Hepatocyte (in vitro differentiated cells): Measurements from ENCODE around the gene OAF. TPM values are rescaled to one million over a fixed set of nuclear protein-coding genes. Genes with fewer than 3 reads are reported as not detected.
A peak's percentile ranks its signal among the peaks of the same experiment; 100 is the strongest.

Experiments
- DNase-seq: peaks from one replicate; pipeline ENCODE4 v3.0.0-alpha.2; 2016; ENCODE audit warnings: low spot score
- H2AFZ ChIP-seq: fragments of 200-600 bp; sonication (generic); 2 replicates; pipeline ENCODE4 v1.6.0; 2016; ENCODE audit warnings: antibody characterized with exemption, mild to moderate bottlenecking
- H3K27ac ChIP-seq: fragments of 200-600 bp; sonication (generic); 2 replicates; pipeline ENCODE4 v1.5.1; 2016; ENCODE audit warnings: mild to moderate bottlenecking
- H3K27me3 ChIP-seq: fragments of 200-600 bp; sonication (generic); 2 replicates; pipeline ENCODE4 v1.6.1; 2016
- H3K36me3 ChIP-seq: fragments of 200-600 bp; sonication (generic); replicated peaks from 2 replicates; pipeline ENCODE4 v1.5.1; 2016; ENCODE audit warnings: low read depth; ENCODE audit not compliant: insufficient read depth
- H3K4me1 ChIP-seq: fragments of 200-600 bp; sonication (generic); 2 replicates; pipeline ENCODE4 v1.5.1; 2016; ENCODE audit warnings: mild to moderate bottlenecking, moderate library complexity; ENCODE audit not compliant: insufficient read depth
- H3K4me2 ChIP-seq: fragments of 200-600 bp; sonication (generic); 2 replicates; pipeline ENCODE4 v1.6.0; 2016
- H3K4me3 ChIP-seq: fragments of 200-600 bp; sonication (generic); 2 replicates; pipeline ENCODE4 v1.5.1; 2016; ENCODE audit warnings: mild to moderate bottlenecking
- H3K79me2 ChIP-seq: fragments of 200-600 bp; sonication (generic); 2 replicates; pipeline ENCODE4 v1.6.0; 2017; ENCODE audit warnings: mild to moderate bottlenecking
- H3K9me2 ChIP-seq: fragments of 200-600 bp; sonication (generic); replicated peaks from 2 replicates; pipeline ENCODE4 v1.6.0; 2017; ENCODE audit warnings: mild to moderate bottlenecking; ENCODE audit not compliant: insufficient read depth
- H3K9me3 ChIP-seq: fragments of 200-600 bp; sonication (generic); 2 replicates; pipeline ENCODE4 v1.5.1; 2016; ENCODE audit warnings: low read depth, mild to moderate bottlenecking
- H4K20me1 ChIP-seq: fragments of 200-600 bp; sonication (generic); 2 replicates; pipeline ENCODE4 v1.6.0; 2016; ENCODE audit warnings: mild to moderate bottlenecking; ENCODE audit not compliant: insufficient read depth, poor library complexity, severe bottlenecking
- EZH2 ChIP-seq: fragments of 200-600 bp; sonication (generic); IDR thresholded peaks from 2 replicates; pipeline ENCODE4 v1.6.1; 2016; ENCODE audit warnings: antibody characterized with exemption, mild to moderate bottlenecking, borderline replicate concordance
- EZH2phosphoT487 ChIP-seq: fragments of 200-600 bp; sonication (generic); IDR thresholded peaks from one replicate; pipeline ENCODE4 v1.6.1; 2018; ENCODE audit warnings: antibody characterized with exemption, mild to moderate bottlenecking, low read depth, moderate library complexity; ENCODE audit not compliant: unreplicated experiment, severe bottlenecking
- WGBS: methylation state at CpG from one replicate; pipeline ENCODE4 v1.1.6; 2016; ENCODE audit warnings: low lambda C conversion rate; ENCODE audit errors: missing lambda C conversion rate; 5-methylcytosine and 5-hydroxymethylcytosine counted together
- polyA plus RNA-seq: library from polyadenylated mRNA; unstranded; fragments of >200 nt; fragmentation: Nextera tagmentation; extraction: Ambion mirVana; gene quantifications from 2 replicates; pipeline ENCODE4 v1.2.1, GENCODE V29; 2016
- total RNA-seq: library from RNA; depleted of rRNA; stranded (reverse); fragments of >200 nt; gene quantifications from 2 replicates; pipeline ENCODE4 v1.2.3, GENCODE V29; 2014
- TF ChIP-seq, protein P1 (sequence below): fragments of 200-600 bp; sonication (generic); IDR thresholded peaks from 2 replicates; pipeline ENCODE4 v1.5.1; 2016; ENCODE audit warnings: antibody characterized with exemption, mild to moderate bottlenecking; ENCODE audit not compliant: poor library complexity

The OAF gene
- total and polyA plus RNA-seq, 2 experiments from 2014 or later: 63.9 to 102 TPM

DNA sequence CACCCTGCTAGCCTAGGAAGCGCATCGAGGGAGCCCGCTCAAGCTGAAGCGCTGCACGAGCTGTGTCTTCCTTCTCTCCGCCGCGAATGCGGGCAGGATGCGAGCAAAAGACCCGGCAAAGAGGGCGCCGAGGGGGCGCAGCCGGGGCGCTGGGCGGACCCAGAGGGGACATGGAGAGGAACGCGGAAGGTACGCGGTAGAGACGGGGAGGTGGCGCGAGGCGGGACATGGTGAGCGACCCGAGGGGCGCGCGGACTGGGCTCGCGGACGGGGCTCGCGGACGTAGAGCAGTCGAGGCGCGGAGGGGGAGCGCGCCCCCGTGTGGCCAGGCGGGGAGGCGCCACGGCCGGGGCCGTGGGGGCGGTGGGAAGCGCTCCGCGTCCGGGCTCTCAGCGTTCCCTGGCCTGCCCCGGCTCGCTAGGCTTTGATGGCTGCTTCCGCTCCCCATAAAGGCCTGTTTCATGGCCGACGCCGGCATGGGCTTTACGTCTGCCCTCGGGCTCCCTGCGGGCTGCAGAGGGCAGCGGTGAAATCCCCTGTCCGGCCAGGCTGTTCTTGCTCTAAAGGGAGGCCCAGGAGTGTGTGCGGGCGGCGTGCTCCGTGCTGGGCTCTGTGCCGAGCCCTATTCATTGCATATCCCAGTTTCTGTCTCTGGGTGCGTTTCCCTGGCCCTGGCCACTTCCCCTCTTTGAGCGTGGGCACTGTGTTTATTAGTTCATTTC is 41.7 kb upstream of the OAF start:
- Histone ChIP-seq H3K9me3 (no peaks in the 10 kb centered on the region), H3K4me1 (peaks cover 26% of the 10 kb centered on the region), H2AFZ (peak overlapping the region; percentile 82), H3K4me2 (peak overlapping the region; percentile 93), H3K9me2 (no peaks in the 10 kb centered on the region), H4K20me1 (no peaks in the 10 kb centered on the region), H3K27ac (no peak overlapping the region), H3K4me3 (peak overlapping the region; percentile 60), H3K79me2 (no peaks in the 10 kb centered on the region), H3K36me3 (no peaks in the 10 kb centered on the region), H3K27me3 (peaks cover 21% of the 10 kb centered on the region)
- TF ChIP-seq EZH2: no peak
- TF ChIP-seq, protein P1, sequence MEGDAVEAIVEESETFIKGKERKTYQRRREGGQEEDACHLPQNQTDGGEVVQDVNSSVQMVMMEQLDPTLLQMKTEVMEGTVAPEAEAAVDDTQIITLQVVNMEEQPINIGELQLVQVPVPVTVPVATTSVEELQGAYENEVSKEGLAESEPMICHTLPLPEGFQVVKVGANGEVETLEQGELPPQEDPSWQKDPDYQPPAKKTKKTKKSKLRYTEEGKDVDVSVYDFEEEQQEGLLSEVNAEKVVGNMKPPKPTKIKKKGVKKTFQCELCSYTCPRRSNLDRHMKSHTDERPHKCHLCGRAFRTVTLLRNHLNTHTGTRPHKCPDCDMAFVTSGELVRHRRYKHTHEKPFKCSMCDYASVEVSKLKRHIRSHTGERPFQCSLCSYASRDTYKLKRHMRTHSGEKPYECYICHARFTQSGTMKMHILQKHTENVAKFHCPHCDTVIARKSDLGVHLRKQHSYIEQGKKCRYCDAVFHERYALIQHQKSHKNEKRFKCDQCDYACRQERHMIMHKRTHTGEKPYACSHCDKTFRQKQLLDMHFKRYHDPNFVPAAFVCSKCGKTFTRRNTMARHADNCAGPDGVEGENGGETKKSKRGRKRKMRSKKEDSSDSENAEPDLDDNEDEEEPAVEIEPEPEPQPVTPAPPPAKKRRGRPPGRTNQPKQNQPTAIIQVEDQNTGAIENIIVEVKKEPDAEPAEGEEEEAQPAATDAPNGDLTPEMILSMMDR: peak; percentile 85
- no peak for TF ChIP-seq EZH2phosphoT487
- peak; percentile 81 for DNase-seq
- 11% methylated on average over 28 of the region's 71 CpGs for WGBS

DNA sequence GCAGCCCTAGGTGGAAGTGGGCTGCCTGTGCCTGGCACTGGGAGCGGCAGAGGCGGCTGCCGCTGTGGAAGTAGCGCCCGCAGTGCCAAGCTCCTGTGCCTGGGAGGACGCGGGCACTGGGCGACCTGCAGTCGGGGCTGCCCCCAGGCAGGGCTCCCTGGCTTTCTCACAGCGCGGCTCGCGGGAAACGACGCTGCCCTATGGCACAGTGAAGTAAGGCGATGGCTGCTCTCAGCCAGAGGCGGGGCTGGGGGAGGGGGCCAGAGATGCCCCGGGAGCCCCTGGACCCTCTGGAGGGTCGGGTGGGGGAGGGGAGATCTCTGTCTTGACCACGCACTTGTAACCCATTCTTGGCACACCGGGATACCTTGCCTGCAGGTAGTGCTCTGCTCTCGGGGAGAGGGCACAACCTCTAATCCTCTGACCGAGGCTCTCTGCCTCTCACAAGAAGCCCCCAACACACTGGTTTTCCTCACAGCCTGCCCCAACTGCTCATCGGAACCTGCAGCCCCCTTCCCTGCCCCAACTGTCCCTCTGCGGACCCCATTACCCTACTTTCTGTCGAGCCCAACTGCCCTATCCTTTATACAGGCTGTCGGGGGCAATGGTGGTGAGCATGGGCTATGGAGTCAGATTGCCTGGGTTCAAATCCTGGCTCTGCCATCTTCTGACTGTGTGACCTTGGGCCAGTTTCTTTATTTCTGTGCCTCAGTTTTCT is 40.7 kb upstream of the OAF start:
- H3K36me3 ChIP-seq: no peaks in the 10 kb centered on the region
- no peaks in the 10 kb centered on the region for H3K79me2 ChIP-seq
- no peaks in the 10 kb centered on the region for H3K9me2 ChIP-seq
- H2AFZ ChIP-seq: no peak overlapping the region
- H3K4me3 ChIP-seq: no peak overlapping the region
- H4K20me1 ChIP-seq: no peaks in the 10 kb centered on the region
- H3K27me3 ChIP-seq: peaks cover 21% of the 10 kb centered on the region
- H3K4me1 ChIP-seq: peaks cover 27% of the 10 kb centered on the region
- H3K9me3 ChIP-seq: no peaks in the 10 kb centered on the region
- 90% methylated on average over 20 of the region's 27 CpGs for WGBS
- TF ChIP-seq EZH2phosphoT487 (no peak), EZH2 (no peak)
- TF ChIP-seq, protein P1: no peak
- H3K4me2 ChIP-seq: no peak overlapping the region
- DNase-seq: no peak
- H3K27ac ChIP-seq: no peak overlapping the region

DNA sequence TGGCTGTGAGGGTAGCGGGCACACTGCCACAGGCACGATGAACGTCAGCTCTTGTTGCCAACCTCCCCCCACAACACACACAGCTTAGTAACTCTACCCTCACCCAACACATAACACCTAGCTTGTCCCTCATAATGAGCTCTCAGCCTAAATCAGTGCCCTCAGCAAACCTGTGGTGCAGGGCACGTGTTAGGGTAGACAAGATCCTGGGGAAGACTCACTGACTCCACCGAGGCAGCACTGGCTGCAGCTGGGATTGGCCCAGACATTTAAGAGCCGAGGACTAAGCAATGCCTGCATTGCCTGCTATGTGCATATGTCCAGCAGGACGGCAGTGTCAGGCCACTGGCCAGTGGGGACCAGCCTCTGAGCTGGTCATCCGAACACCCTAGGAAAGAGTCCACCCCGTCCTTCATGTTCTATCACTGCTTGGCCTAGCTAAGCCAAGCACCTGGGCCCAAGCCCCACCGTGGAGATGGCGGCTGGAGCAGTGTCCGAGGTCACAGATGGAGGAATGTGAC is 40.0 kb upstream of the OAF start:
- H3K79me2 ChIP-seq: no peaks in the 10 kb centered on the region
- WGBS: 91% methylated on average over 11 of the region's 12 CpGs
- H3K9me2 ChIP-seq: no peaks in the 10 kb centered on the region
- no peak overlapping the region for H2AFZ ChIP-seq
- no peak for TF ChIP-seq EZH2
- TF ChIP-seq, protein P1: no peak
- no peak for TF ChIP-seq EZH2phosphoT487
- H3K36me3 ChIP-seq: no peaks in the 10 kb centered on the region
- peaks cover 21% of the 10 kb centered on the region for H3K27me3 ChIP-seq
- DNase-seq: no peak
- H3K9me3 ChIP-seq: no peaks in the 10 kb centered on the region
- H3K4me3 ChIP-seq: no peak overlapping the region
- peaks cover 27% of the 10 kb centered on the region for H3K4me1 ChIP-seq
- no peak overlapping the region for H3K27ac ChIP-seq
- no peaks in the 10 kb centered on the region for H4K20me1 ChIP-seq
- H3K4me2 ChIP-seq: no peak overlapping the region
